HCT116 (cell line): ENCODE data around the gene ADORA3. TPM values are rescaled to one million over a fixed set of nuclear protein-coding genes. Genes with fewer than 3 reads are reported as not detected.

Experiments used
- ATAC-seq: fragments of 200-7000 bp; cut with Tn5 transposase; 2 replicates; pipeline ENCODE4 v1.9.1; 2020; ENCODE audit warnings: mild to moderate bottlenecking, moderate library complexity
- BruUV-seq: library from RNA; stranded (reverse); fragments of 400-500 nt; replicated peaks from 2 replicates; lab custom pipeline; 2021; lab: Mats Ljungman, UMichigan
- CTCF ChIA-PET: fragments of 300-600 bp; sonication (Branson Sonifier 250); formaldehyde crosslinking; loops from one replicate; lab custom pipeline; 2021; ENCODE audit warnings: antibody characterized with exemption; lab: Charles Lee
- POLR2A ChIA-PET: fragments of 300-600, 350-600 bp; sonication (Branson Sonifier 250); formaldehyde crosslinking; loops from one replicate; lab custom pipeline; 2021; ENCODE audit warnings: antibody characterized with exemption; lab: Charles Lee
- RAD21 ChIA-PET, 2 experiments: fragments of 300-600 bp; sonication (Branson Sonifier 250); formaldehyde crosslinking; loops; one replicate each; lab custom pipeline; 2023; ENCODE audit warnings: low total read pairs in 2 of 2; ENCODE audit not compliant: uncharacterized antibody in 2 of 2, unreplicated experiment in 2 of 2, low non-redundant PET in 1 of 2; lab: Charles Lee
- DNase-seq: peaks from one replicate; pipeline ENCODE4 v3.0.0-alpha.2; 2010; ENCODE audit warnings: low read depth, low spot score
- H2AFZ ChIP-seq: fragments of 200-600 bp; shearing (Covaris generic), sonication (generic); 2 replicates; pipeline ENCODE4 v1.6.1; 2017; ENCODE audit warnings: low read depth, mixed run types, mixed read lengths, antibody characterized with exemption, low read length; ENCODE audit not compliant: poor library complexity, severe bottlenecking
- H3K27ac ChIP-seq: 2 replicates; pipeline ENCODE4 v1.5.1; 2012; ENCODE audit warnings: low read depth, low read length
- H3K27me3 ChIP-seq: fragments of 200-600 bp; sonication (generic); 2 replicates; pipeline ENCODE4 v1.6.1; 2016; ENCODE audit warnings: mixed run types, low read length, mixed read lengths; ENCODE audit not compliant: insufficient read depth
- H3K36me3 ChIP-seq, 2 experiments: fragments of 200-500 bp in 1 of 2; fragments of 200-600 bp in 1 of 2; sonication (Bioruptor generic) in 1 of 2; sonication (generic) in 1 of 2; 2 replicates each; pipeline versions ENCODE4 v1.5.1 to v1.6.1; 2014 to 2016; ENCODE audit warnings: low read length in 2 of 2, inconsistent platforms in 1 of 2, mixed read lengths in 1 of 2, mixed run types in 1 of 2; ENCODE audit not compliant: insufficient read depth in 2 of 2, control insufficient read depth in 1 of 2
- H3K4me1 ChIP-seq, 2 experiments: fragments of 200-600 bp in 1 of 2; sonication (generic) in 1 of 2; 2 replicates each; pipeline versions ENCODE4 v1.5.1 to v1.6.1; 2012 to 2017; ENCODE audit warnings: low read length in 2 of 2, inconsistent platforms in 1 of 2, mild to moderate bottlenecking in 1 of 2, mixed read lengths in 1 of 2, mixed run types in 1 of 2, moderate library complexity in 1 of 2; ENCODE audit not compliant: insufficient read depth in 2 of 2, control insufficient read depth in 1 of 2
- H3K4me2 ChIP-seq: fragments of 200-600 bp; sonication (generic); 2 replicates; pipeline ENCODE4 v1.6.1; 2017; ENCODE audit warnings: mixed run types, low read length, mixed read lengths
- H3K4me3 ChIP-seq, 2 experiments: fragments of 200-600 bp in 1 of 2; sonication (generic) in 1 of 2; replicated peaks in 1 of 2; 2 replicates each; pipeline ENCODE4 v1.5.1; 2011 to 2016; ENCODE audit warnings: low read length in 2 of 2, control low read depth in 1 of 2, low read depth in 1 of 2, mild to moderate bottlenecking in 1 of 2, mixed read lengths in 1 of 2, mixed run types in 1 of 2
- H3K79me2 ChIP-seq: fragments of 200-600 bp; sonication (generic); 2 replicates; pipeline ENCODE4 v1.6.1; 2017; ENCODE audit warnings: mild to moderate bottlenecking, mixed run types, low read length, moderate library complexity, mixed read lengths; ENCODE audit not compliant: insufficient read depth
- H3K9ac ChIP-seq: fragments of 200-600 bp; sonication (generic); 2 replicates; pipeline ENCODE4 v1.6.1; 2016; ENCODE audit warnings: low read length, mixed read lengths
- H3K9me2 ChIP-seq: fragments of 200-600 bp; sonication (generic), shearing (Covaris generic); 2 replicates; pipeline ENCODE4 v1.6.1; 2017; ENCODE audit warnings: mixed run types, mild to moderate bottlenecking, moderate library complexity; ENCODE audit not compliant: insufficient read depth
- H3K9me3 ChIP-seq, 2 experiments: fragments of 200-500 bp in 1 of 2; fragments of 200-600 bp in 1 of 2; sonication (Bioruptor generic) in 1 of 2; sonication (generic) in 1 of 2; 2 replicates each; pipeline ENCODE4 v1.6.1; 2014 to 2017; ENCODE audit warnings: low read length in 2 of 2, mixed read lengths in 2 of 2, inconsistent platforms in 1 of 2, low read depth in 1 of 2, mild to moderate bottlenecking in 1 of 2, mixed run types in 1 of 2, moderate library complexity in 1 of 2; ENCODE audit not compliant: control insufficient read depth in 1 of 2, insufficient read depth in 1 of 2
- H4K20me1 ChIP-seq: fragments of 200-600 bp; sonication (generic), shearing (Covaris generic); 2 replicates; pipeline ENCODE4 v1.6.1; 2017; ENCODE audit warnings: mixed run types, mild to moderate bottlenecking, moderate library complexity; ENCODE audit not compliant: insufficient read depth
- CEBPB ChIP-seq: IDR thresholded peaks from 2 replicates; pipeline ENCODE4 v1.6.1; 2012; ENCODE audit warnings: low read depth
- CTCF ChIP-seq, 3 experiments: fragments of 200-600 bp in 1 of 3; sonication (generic) in 1 of 3; IDR thresholded peaks in 2 of 3; conservative IDR thresholded peaks in 1 of 3; 2 replicates each; pipeline ENCODE4 v1.5.1; 2012 to 2017; ENCODE audit warnings: low read depth in 2 of 3, low read length in 2 of 3, antibody characterized with exemption in 1 of 3, borderline replicate concordance in 1 of 3, control low read depth in 1 of 3, mild to moderate bottlenecking in 1 of 3, mixed read lengths in 1 of 3, mixed run types in 1 of 3, moderate library complexity in 1 of 3; ENCODE audit not compliant: insufficient read depth in 1 of 3
- EGR1 ChIP-seq: IDR thresholded peaks from 2 replicates; pipeline ENCODE4 v1.6.1; 2012; ENCODE audit warnings: low read depth
- ELF1 ChIP-seq: IDR thresholded peaks from 2 replicates; pipeline ENCODE4 v1.6.1; 2012; ENCODE audit warnings: low read depth, borderline replicate concordance
- EZH2phosphoT487 ChIP-seq: fragments of 200-600 bp; IDR thresholded peaks from 2 replicates; pipeline ENCODE4 v1.6.1; 2018; ENCODE audit warnings: antibody characterized with exemption, borderline replicate concordance
- FOSL1 ChIP-seq: IDR thresholded peaks from 2 replicates; pipeline ENCODE4 v1.6.1; 2012; ENCODE audit warnings: low read depth
- JUND ChIP-seq: IDR thresholded peaks from 2 replicates; pipeline ENCODE4 v1.6.1; 2012
- MAX ChIP-seq: IDR thresholded peaks from 2 replicates; pipeline ENCODE4 v1.6.1; 2012
- POLR2A ChIP-seq: IDR thresholded peaks from 2 replicates; pipeline ENCODE4 v1.7.0; 2011; ENCODE audit warnings: borderline replicate concordance; ENCODE audit not compliant: insufficient read depth, insufficient read length; ENCODE audit errors: extremely low read depth
- POLR2AphosphoS5 ChIP-seq: IDR thresholded peaks from 2 replicates; pipeline ENCODE4 v1.6.1; 2011; ENCODE audit warnings: mild to moderate bottlenecking, low read depth, low read length, moderate library complexity
- REST ChIP-seq: IDR thresholded peaks from 2 replicates; pipeline ENCODE4 v1.6.1; 2012; ENCODE audit warnings: low read depth
- SIN3A ChIP-seq: IDR thresholded peaks from 2 replicates; pipeline ENCODE4 v1.6.1; 2012; ENCODE audit warnings: low read depth
- SP1 ChIP-seq: IDR thresholded peaks from 2 replicates; pipeline ENCODE4 v1.6.1; 2012; ENCODE audit warnings: low read depth
- SRF ChIP-seq: IDR thresholded peaks from 2 replicates; pipeline ENCODE4 v1.6.1; 2012; ENCODE audit warnings: low read depth
- TCF7L2 ChIP-seq: IDR thresholded peaks from 2 replicates; pipeline ENCODE4 v1.7.0; 2011; ENCODE audit warnings: borderline replicate concordance, inconsistent platforms; ENCODE audit not compliant: insufficient read depth, insufficient read length; ENCODE audit errors: extremely low read depth
- YY1 ChIP-seq: IDR thresholded peaks from 2 replicates; pipeline ENCODE4 v1.6.1; 2011; ENCODE audit warnings: low read length, low read depth, moderate library complexity, mild to moderate bottlenecking; ENCODE audit not compliant: insufficient replicate concordance; ENCODE audit errors: extremely low read depth
- ZBTB33 ChIP-seq: IDR thresholded peaks from 2 replicates; pipeline ENCODE4 v1.6.1; 2011; ENCODE audit warnings: mild to moderate bottlenecking, low read length, moderate library complexity; ENCODE audit not compliant: insufficient replicate concordance; ENCODE audit errors: extremely low read depth
- ZFX ChIP-seq: fragments of 450-650 bp; IDR thresholded peaks from 2 replicates; pipeline ENCODE4 v1.6.1; 2017
- ZNF274 ChIP-seq: fragments of 200-500 bp; sonication (Bioruptor generic); IDR thresholded peaks from 2 replicates; pipeline ENCODE4 v1.6.1; 2014; ENCODE audit warnings: mild to moderate bottlenecking, low read depth, low read length, inconsistent platforms
- intact Hi-C: fragments of 100-400 bp; cut with micrococcal nuclease; formaldehyde crosslinking; loops from 2 replicates; pipeline ENCODE4 v1.10.0; 2022
- total RNA-seq: library from RNA; stranded (reverse); gene quantifications from one replicate; pipeline ENCODE4 v1.2.1, GENCODE V29; 2021; ENCODE audit not compliant: unreplicated experiment

The ADORA3 gene
- total RNA-seq, 1 experiment from 2014 or later: not detected

DNA sequence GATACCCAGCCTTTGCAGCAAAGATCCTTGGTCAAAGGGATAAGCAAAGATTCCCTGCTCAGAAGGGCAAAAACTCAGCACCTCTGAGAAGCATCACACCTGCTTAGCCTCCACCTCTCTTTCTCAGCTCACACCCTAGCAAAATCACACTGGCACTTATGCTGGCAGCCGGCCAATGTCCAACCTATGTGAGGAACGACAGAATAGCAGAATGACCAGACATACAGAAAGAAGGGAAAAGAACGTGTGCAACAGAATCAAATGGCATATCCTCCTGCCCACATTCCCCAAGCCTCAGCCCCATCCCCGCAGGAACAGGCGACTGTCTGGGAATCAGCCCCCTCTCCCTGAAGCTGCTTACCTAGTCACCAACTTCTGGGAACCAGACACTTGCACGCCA, 664 bp upstream of the ADORA3 start:
- no peak overlapping the region for H3K4me3 ChIP-seq
- intact Hi-C loops: no loop called here
- CTCF ChIA-PET: no interaction called here
- H3K36me3 ChIP-seq: no peaks in the 10 kb centered on the region
- DNase-seq: no peak
- BruUV-seq: no TSS peak
- H3K27me3 ChIP-seq: no peaks in the 10 kb centered on the region
- TF ChIP-seq POLR2AphosphoS5 (no peak), EGR1 (no peak), ZBTB33 (no peak), SP1 (no peak), CTCF (IDR thresholded peaks at IDR 0.05 in 2 of 3, conservative IDR thresholded peaks at IDR 0.05 in 1 of 3; ENCODE audit: borderline replicate concordance in 1 of 3, insufficient read depth in 1 of 3, low read depth in 2 of 3, low read length in 2 of 3) (no peak), SIN3A (no peak), ZFX (no peak), TCF7L2 (no peak), ZNF274 (no peak), JUND (no peak), FOSL1 (no peak), POLR2A (no peak), YY1 (no peak), EZH2phosphoT487 (no peak), CEBPB (no peak), ELF1 (no peak), SRF (no peak), MAX (no peak), REST (no peak)
- H3K9ac ChIP-seq: no peak overlapping the region
- RAD21 ChIA-PET: no interaction called here
- H3K27ac ChIP-seq: no peak overlapping the region
- H3K4me1 ChIP-seq: peaks cover 9 to 16% of the 10 kb centered on the region in 2 experiments
- ATAC-seq: no peak
- no peaks in the 10 kb centered on the region for H4K20me1 ChIP-seq
- no peak overlapping the region for H2AFZ ChIP-seq
- no peak overlapping the region for H3K4me2 ChIP-seq
- no peaks in the 10 kb centered on the region for H3K79me2 ChIP-seq
- no peaks in the 10 kb centered on the region for H3K9me3 ChIP-seq
- no peaks in the 10 kb centered on the region for H3K9me2 ChIP-seq
- POLR2A ChIA-PET: no interaction called here
